AG04450 (cell line): ENCODE measurements around the gene XRCC4. TPM values are rescaled to one million over a fixed set of nuclear protein-coding genes. Genes with fewer than 3 reads are reported as not detected.

Source experiments
- CTCF ChIA-PET: fragments of 300-600, 350-600 bp; formaldehyde crosslinking; extraction: SDS; loops from one replicate; lab custom pipeline; 2022; ENCODE audit warnings: antibody characterized with exemption, inconsistent platforms; lab: Charles Lee
- POLR2A ChIA-PET: fragments of 350-600 bp; formaldehyde crosslinking; extraction: SDS; loops from one replicate; lab custom pipeline; 2021; ENCODE audit warnings: antibody characterized with exemption, inconsistent platforms; lab: Yijun Ruan, JAX
- DNase-seq: peaks from one replicate; pipeline ENCODE4 v3.0.0-alpha.2; 2011; ENCODE audit warnings: low read depth, low spot score
- H3K27ac ChIP-seq: one replicate; pipeline ENCODE4 v1.5.1; 2012; ENCODE audit warnings: low read depth, low read length, control low read depth
- H3K27me3 ChIP-seq: one replicate; pipeline ENCODE4 v1.6.0; 2012; ENCODE audit warnings: low read length; ENCODE audit not compliant: control insufficient read depth, insufficient read depth
- H3K4me3 ChIP-seq: 2 replicates; pipeline ENCODE4 v1.5.1; 2011; ENCODE audit warnings: mild to moderate bottlenecking, low read depth, low read length, control low read depth
- H3K9me3 ChIP-seq: 2 replicates; pipeline ENCODE4 v1.5.1; 2012; ENCODE audit warnings: low read length; ENCODE audit not compliant: control insufficient read depth, insufficient read depth
- polyA plus RNA-seq: library from polyadenylated mRNA; depleted of rRNA; stranded (reverse); fragments of >200 nt; gene quantifications from 2 replicates; pipeline ENCODE4 v1.2.3, GENCODE V29; 2011
- TF ChIP-seq, protein P1 (sequence below): IDR thresholded peaks from 2 replicates; pipeline ENCODE4 v1.5.1; 2011; ENCODE audit warnings: low read depth, low read length, control low read depth, inconsistent platforms

XRCC4 gene
- polyA plus RNA-seq, 1 experiment = 4.2 TPM

DNA sequence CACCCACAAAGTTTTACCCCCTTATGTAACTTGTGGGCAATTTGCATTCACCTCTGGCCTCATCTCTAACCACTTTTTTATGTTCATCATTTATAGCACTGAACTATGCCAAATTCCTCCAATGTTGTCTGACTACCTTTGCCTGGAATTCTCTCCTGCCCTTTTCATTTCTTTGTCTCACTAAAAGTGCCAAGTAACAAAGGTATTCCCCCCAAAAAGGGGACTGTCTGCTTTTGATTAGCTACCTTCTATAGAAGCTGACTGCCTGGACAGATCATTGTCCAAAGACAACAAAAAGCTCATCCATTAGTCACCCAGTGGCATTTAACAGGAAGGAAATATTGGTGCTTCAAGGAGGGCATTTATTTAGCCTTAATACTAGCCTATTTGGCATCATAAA, 204.3 kb downstream of the XRCC4 start:
- H3K27ac ChIP-seq = no peak overlapping the region
- CTCF ChIA-PET = no interaction called here
- no peak for DNase-seq
- TF ChIP-seq, protein P1, sequence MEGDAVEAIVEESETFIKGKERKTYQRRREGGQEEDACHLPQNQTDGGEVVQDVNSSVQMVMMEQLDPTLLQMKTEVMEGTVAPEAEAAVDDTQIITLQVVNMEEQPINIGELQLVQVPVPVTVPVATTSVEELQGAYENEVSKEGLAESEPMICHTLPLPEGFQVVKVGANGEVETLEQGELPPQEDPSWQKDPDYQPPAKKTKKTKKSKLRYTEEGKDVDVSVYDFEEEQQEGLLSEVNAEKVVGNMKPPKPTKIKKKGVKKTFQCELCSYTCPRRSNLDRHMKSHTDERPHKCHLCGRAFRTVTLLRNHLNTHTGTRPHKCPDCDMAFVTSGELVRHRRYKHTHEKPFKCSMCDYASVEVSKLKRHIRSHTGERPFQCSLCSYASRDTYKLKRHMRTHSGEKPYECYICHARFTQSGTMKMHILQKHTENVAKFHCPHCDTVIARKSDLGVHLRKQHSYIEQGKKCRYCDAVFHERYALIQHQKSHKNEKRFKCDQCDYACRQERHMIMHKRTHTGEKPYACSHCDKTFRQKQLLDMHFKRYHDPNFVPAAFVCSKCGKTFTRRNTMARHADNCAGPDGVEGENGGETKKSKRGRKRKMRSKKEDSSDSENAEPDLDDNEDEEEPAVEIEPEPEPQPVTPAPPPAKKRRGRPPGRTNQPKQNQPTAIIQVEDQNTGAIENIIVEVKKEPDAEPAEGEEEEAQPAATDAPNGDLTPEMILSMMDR = no peak
- POLR2A ChIA-PET = no interaction called here
- H3K4me3 ChIP-seq = no peak overlapping the region
- H3K27me3 ChIP-seq = no peaks in the 10 kb centered on the region
- no peaks in the 10 kb centered on the region for H3K9me3 ChIP-seq

DNA sequence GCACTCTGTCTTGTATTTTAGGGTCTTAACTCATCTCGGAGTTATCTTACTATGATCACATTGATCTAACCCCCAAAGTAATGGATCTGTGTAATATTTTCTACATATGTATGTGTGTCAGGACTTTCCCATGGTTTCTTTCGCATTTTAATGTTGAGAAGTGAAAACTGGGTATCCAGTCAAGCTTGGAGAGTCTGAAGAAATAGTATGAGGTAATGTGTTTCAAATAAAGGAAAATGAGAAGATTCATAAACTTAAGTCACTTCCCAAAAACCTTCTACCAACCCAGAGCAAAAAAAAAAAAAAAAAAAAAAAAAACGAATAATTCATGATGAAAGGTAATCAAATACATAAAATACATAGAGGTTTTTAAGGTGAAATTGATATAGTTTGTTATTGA, 206.4 kb downstream of the XRCC4 start:
- DNase-seq = no peak
- TF ChIP-seq, protein P1 = no peak
- no peaks in the 10 kb centered on the region for H3K9me3 ChIP-seq
- CTCF ChIA-PET = no interaction called here
- H3K27ac ChIP-seq = no peak overlapping the region
- POLR2A ChIA-PET = no interaction called here
- H3K4me3 ChIP-seq = no peak overlapping the region
- no peaks in the 10 kb centered on the region for H3K27me3 ChIP-seq

DNA sequence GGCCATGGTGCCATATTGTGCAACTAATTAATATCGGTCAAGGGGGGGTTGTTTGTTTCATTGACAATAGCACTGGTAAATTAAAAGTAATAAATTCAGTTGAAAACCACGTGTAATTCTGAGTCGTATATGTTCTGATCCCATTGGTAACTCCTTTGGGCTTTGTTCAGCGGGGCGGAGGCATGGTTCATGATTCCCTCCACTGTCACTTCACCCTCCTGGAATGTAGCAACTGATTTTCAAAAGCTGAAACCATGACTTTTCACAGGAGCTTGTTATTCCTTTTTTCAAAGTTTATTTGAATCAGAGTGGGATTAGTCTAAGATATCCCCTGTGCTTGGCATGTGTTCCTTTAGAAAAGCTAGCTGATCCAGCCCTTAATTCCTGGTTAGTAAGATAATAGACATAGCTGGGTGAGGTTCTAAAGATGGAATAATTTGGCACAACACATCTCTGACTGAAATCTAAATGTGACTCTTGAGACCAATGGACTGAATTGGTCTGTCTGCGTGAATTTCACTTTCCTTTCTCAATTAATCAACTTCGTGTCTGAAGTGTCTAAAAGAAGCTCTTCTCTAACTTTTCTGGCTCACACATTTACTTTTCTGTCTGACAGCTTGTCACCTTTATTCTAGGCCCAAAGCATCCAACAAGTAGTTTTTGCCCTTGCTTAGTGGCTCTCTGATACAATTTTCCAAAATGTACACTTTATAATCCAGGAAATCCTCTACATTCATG, 208.5 kb downstream of the XRCC4 start:
- H3K9me3 ChIP-seq = no peaks in the 10 kb centered on the region
- no peak overlapping the region for H3K27ac ChIP-seq
- H3K27me3 ChIP-seq = no peaks in the 10 kb centered on the region
- DNase-seq = no peak
- ChIA-PET POLR2A (no interaction called here), CTCF (no interaction called here)
- TF ChIP-seq, protein P1 = no peak
- no peak overlapping the region for H3K4me3 ChIP-seq

DNA sequence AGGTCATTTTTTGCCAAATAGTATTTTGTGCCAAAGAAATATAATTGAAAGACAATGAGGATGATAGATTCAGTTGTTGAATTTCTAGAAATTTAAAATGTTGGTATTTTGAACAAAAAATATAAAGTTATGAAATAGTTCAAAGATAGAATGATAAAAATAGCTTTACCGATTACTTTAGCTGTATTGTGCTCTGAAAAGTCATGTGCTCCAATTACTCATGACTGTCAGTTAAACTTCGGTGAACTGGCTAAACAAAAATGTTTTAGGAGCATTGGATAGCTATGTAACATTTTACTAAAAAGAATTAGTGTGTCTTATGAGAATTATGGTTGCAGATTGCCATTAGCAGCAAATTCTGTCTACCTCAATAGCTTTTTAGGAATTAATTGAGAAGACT, 216.9 kb downstream of the XRCC4 start:
- no peak overlapping the region for H3K4me3 ChIP-seq
- H3K27ac ChIP-seq = no peak overlapping the region
- H3K27me3 ChIP-seq = no peaks in the 10 kb centered on the region
- no peaks in the 10 kb centered on the region for H3K9me3 ChIP-seq
- ChIA-PET CTCF (no interaction called here), POLR2A (no interaction called here)
- TF ChIP-seq, protein P1 = no peak
- no peak for DNase-seq

DNA sequence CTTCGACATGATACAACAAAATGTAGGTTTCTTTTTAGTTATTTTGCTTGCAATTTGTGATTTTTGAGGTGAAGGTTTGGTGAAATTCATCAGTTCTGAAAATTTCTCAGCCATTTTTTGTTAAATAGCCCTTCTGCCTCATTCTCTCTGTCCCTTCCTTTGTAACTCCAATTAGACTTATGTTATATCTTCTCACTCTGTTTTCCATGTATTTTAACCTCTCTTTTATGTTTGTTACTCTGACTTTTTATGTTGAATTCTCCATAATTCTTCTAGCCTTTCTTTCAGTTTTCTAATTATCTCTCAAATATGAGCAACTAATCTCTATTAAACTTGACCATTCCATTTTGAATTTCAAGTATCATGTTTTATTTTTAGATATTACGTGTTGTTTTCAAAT, 222.0 kb downstream of the XRCC4 start:
- CTCF ChIA-PET = no interaction called here
- POLR2A ChIA-PET = no interaction called here
- no peak overlapping the region for H3K27ac ChIP-seq

More for the DNA sequence above, 222.0 kb downstream of the XRCC4 start:
- no peak for DNase-seq
- TF ChIP-seq, protein P1 = no peak
- Histone ChIP-seq H3K9me3 (peaks cover 3% of the 10 kb centered on the region), H3K4me3 (no peak overlapping the region), H3K27me3 (no peaks in the 10 kb centered on the region)
